ENCODE data around the gene TUBA1A.
"Not testable (repeated sequence)": the region's sequence is repeated elsewhere in the genome, so short reads cannot be mapped to it uniquely, and the experiment has no call there.

Gene TUBA1A

DNA sequence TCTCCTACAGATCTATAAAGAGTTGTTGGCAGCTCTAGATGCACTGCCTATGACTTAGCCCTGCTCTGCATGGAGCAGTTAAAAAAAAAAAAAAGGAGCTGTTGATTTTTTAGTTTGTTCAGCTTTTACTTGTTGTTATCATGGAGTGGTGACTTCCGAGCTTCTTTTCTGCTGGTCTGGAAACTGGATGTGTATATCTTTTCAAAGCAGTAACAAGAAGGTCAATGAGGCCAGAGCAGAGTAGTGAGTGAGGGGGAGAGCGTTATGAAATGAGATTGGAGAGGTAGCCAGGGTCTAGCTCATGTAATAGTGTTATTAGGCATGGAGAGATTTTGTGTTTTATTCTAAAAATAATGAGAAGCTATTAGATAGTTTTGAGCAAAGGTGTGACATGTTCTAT lies 44.5 kb downstream of the TUBA1A start:
- DNase-seq = no peak

DNA sequence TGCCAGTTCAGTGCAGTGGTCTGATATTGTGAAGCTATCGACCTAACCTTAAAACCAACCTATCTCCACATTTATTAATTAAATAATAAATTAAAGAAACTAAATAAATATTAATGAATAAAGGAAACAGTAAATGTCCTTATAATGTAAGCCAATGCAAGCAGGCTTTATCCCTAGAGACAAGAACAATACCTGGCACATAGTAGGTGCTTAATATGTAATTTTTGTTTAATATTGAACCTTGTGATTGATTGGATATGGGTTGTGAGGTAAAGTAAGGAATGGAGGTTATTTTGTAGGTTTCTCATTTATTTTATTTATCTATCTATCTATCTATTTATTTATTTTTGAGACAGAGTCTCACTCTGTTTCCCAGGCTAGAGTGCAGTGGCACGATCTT lies 49.9 kb downstream of the TUBA1A start:
- no peak for DNase-seq

DNA sequence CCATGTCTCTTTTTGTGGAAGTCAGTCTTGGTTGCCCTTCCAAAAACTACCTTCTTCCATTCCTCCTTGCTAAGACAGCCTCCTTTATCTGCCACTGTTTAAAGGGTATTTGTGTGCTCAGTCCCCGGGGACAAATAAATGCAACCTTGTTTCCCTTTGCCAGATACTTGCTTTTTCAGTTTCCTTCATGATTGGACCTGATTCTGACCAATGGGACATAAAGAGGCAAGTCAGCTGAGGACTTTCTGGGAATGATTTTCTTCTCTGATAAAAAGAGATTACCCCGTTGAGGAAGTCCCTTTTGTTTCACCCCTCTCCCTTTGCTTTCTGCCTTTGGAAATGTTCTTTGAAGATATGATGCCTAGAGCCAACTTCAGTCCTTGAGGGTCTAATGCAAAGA lies 50.3 kb downstream of the TUBA1A start:
- DNase-seq = peak; percentile 62

DNA sequence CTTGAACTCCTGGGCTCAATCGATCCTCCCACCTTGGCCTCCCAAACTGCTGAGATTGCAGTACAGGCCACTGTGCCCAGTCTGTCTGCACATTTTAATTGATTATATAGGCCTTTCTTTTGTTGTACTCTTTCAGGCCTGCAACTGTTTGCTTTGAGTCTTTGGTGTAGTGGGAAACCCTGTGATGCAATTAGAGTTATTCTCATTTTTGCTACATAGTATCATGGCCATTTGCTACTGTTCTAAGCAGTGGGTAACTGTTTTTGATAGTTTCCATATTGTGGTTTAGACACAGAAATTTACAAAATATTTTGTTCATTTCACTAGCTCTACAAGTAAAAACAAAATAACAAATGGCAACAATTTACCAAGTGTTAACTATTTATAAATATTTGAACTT lies 51.4 kb downstream of the TUBA1A start:
- no peak for DNase-seq

DNA sequence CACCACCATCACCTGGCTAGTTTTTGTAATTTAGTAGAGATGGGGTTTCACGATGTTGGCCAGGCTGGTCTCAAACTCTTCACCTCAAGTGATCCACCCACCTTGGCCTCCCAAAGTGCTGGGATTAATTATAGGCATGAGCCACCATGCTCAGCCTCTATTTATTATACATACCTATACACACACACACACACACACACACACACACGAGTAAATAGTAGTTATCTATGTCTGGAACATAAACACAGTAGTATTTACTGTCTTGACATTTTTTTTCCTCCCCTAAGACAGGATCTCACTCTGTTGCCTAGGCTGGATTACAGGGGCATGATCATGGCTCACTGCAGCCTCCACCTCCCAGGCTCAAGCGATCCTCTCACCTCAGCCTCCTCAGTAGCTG lies 51.9 kb downstream of the TUBA1A start:
- not testable (repeated sequence) for DNase-seq
